Measurements from ENCODE around the gene ZBED1. TPM values are rescaled to one million over a fixed set of nuclear protein-coding genes. Genes with fewer than 3 reads are reported as not detected.

The ZBED1 gene
- total RNA-seq, 2 donors from 2014 or later: 40.7 to 42.0 TPM

DNA sequence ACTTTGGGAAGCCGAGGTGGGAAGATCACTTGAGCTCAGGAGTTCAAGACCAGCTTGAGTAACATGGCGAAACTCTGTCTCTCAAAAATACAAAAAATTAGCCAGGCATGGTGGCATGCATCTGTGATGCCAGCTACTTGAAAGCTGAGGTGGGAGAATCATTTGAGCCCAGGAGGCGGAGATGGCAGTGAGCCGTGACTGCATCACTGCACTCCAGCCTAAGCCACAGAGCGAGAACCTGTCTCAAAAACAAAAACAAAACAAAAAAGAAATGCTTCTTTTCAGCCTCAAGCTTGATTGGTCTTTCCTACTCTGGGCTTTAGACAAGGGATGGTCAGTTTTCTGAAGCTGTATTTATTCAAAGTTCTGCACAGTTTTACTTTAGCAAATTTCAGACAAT, 15.8 kb upstream of the ZBED1 start:
- DNase-seq (ENCODE audit: low spot score): no peak
- Histone ChIP-seq H3K27ac (no peak overlapping the region), H3K4me1 (no peaks in the 10 kb centered on the region), H3K36me3 (no peaks in the 10 kb centered on the region), H3K27me3 (no peaks in the 10 kb centered on the region), H3K4me3 (no peak overlapping the region), H3K9me3 (no peaks in the 10 kb centered on the region)
- TF ChIP-seq, protein P1, sequence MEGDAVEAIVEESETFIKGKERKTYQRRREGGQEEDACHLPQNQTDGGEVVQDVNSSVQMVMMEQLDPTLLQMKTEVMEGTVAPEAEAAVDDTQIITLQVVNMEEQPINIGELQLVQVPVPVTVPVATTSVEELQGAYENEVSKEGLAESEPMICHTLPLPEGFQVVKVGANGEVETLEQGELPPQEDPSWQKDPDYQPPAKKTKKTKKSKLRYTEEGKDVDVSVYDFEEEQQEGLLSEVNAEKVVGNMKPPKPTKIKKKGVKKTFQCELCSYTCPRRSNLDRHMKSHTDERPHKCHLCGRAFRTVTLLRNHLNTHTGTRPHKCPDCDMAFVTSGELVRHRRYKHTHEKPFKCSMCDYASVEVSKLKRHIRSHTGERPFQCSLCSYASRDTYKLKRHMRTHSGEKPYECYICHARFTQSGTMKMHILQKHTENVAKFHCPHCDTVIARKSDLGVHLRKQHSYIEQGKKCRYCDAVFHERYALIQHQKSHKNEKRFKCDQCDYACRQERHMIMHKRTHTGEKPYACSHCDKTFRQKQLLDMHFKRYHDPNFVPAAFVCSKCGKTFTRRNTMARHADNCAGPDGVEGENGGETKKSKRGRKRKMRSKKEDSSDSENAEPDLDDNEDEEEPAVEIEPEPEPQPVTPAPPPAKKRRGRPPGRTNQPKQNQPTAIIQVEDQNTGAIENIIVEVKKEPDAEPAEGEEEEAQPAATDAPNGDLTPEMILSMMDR (IDR thresholded peaks at IDR 0.05): no peak

DNA sequence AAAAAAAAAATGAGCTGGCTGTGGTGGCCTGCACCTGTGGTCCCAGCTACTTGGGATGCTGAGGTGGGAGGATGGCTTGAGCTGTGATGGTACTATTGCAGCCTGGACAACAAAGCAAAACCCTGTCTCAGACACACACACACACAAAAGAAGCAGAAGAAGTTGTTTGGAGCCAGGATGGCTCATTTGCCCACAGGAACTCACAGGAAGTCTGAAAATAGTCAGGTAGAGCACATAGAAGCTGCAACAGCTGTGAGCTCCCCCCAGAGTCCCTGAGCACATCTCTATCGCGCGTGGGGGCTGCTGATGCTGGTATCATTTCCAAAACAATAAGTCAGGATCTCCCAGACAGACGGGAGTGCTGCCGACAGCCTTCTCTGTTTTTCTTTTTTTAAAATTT, 13.4 kb upstream of the ZBED1 start:
- no peaks in the 10 kb centered on the region for H3K27me3 ChIP-seq
- TF ChIP-seq, protein P1 (IDR thresholded peaks at IDR 0.05): no peak
- no peaks in the 10 kb centered on the region for H3K9me3 ChIP-seq
- no peaks in the 10 kb centered on the region for H3K36me3 ChIP-seq
- no peak overlapping the region for H3K27ac ChIP-seq
- H3K4me3 ChIP-seq: no peak overlapping the region
- no peaks in the 10 kb centered on the region for H3K4me1 ChIP-seq
- no peak for DNase-seq (ENCODE audit: low spot score)

DNA sequence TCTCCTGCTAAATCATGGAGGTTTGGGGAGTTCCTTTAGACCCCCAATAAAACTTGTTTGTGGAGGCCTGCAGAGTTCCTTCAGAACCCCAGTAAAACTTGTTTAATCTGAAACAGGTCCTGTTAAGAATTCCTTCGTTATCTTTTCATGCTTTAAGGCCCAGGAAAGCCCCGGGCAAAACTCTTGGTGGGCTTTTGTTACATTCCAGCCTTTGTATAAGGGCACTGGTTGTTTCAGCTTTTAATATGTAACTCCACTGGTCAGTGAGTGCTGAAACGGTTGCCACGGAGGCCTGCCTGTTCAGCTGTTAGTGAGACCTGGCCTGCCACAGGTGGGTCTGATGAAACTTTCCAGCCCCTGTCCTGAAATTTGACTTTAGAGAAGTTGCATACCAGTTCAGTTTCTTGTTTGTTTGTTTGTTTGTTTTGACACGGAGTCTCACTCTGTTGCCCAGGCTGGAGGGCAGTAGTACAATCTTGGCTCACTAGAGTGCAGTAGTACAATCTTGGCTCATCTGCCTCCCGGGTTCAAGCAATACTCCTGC, 12.4 kb upstream of the ZBED1 start:
- H3K27ac ChIP-seq: no peak overlapping the region
- no peak overlapping the region for H3K4me3 ChIP-seq
- H3K9me3 ChIP-seq: no peaks in the 10 kb centered on the region
- no peaks in the 10 kb centered on the region for H3K4me1 ChIP-seq
- no peak for DNase-seq (ENCODE audit: low spot score)
- H3K27me3 ChIP-seq: no peaks in the 10 kb centered on the region
- no peaks in the 10 kb centered on the region for H3K36me3 ChIP-seq
- TF ChIP-seq, protein P1 (IDR thresholded peaks at IDR 0.05): no peak

DNA sequence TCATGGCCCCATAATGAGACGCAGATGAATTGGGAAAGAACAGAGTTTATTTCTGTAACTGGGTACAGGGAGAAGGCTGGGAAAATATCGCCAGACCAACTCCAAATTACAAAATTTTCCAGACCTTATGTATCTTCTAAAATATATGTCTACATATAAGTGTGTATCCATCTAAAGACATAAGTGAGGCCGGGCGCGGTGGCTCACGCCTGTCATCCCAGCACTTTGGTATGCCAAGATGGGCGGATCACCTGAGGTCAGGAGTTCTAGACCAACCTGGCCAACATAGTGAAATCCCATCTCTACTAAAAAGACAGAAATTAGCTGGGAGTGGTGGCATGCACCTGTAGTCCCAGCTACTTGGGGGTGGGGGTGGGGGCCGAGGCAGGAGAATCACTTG, 11.7 kb upstream of the ZBED1 start:
- H3K27me3 ChIP-seq: no peaks in the 10 kb centered on the region
- DNase-seq (ENCODE audit: low spot score): no peak
- H3K4me1 ChIP-seq: no peaks in the 10 kb centered on the region
- TF ChIP-seq, protein P1 (IDR thresholded peaks at IDR 0.05): no peak
- H3K36me3 ChIP-seq: no peaks in the 10 kb centered on the region
- no peak overlapping the region for H3K4me3 ChIP-seq
- no peaks in the 10 kb centered on the region for H3K9me3 ChIP-seq
- H3K27ac ChIP-seq: no peak overlapping the region

DNA sequence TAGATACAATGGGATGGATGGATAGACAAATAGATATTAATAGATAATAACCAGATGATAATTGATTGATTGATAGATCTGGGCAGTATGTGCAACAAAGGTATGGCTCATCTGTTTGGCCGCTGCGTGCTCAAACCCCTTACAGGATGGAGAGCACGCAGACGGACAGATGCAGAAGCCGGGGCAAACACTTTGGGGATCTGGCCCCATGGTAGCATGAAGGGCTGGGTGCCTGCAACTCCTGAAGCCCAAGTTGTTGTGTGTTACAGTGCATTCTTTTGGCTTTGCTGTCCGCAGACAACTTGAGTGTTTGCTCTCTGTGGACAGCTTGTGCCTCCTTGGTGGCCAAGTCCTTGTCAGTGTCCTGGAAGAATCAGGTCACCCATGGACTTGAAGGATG, 10.6 kb upstream of the ZBED1 start:
- TF ChIP-seq, protein P1 (IDR thresholded peaks at IDR 0.05): no peak
- H3K27me3 ChIP-seq: no peaks in the 10 kb centered on the region
- DNase-seq (ENCODE audit: low spot score): no peak
- no peak overlapping the region for H3K27ac ChIP-seq
- no peaks in the 10 kb centered on the region for H3K4me1 ChIP-seq
- H3K9me3 ChIP-seq: no peaks in the 10 kb centered on the region
- no peaks in the 10 kb centered on the region for H3K36me3 ChIP-seq
- no peak overlapping the region for H3K4me3 ChIP-seq

DNA sequence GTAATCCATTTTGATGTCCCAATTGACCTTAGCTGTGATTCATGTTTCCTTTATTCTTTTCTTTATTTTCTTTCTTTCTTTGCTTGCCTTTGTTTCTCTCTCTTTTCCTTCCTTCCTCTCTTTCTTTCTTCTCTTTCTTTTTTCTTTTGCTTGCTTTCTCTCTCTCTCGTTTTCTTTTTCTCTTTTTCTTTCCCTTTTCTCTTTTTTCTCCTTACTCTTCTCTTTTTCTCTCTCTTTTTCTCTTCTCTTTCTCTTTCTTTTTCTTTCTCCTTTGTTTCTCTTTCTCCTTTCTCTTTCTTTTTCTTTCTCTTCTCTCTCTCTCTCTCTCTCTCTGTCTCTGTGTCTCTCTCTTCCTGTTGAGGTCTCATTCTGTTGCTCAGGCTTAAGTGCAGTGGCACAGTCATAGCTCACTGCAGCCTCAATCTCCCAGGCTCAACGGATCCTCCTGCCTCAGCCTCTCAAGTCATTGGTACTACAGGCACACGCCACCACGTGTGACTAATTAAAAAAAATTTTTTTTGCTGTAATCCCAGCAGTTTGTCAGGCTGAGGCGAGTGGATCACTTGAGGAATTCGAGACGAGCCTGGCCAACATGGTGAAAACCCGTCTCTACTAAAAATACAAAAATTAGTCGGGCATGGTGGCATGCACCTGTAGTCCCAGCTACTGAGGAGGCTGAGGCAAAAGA, 8.0 kb upstream of the ZBED1 start:
- TF ChIP-seq, protein P1 (IDR thresholded peaks at IDR 0.05): no peak

More for the DNA sequence above, 8.0 kb upstream of the ZBED1 start:
- Histone ChIP-seq H3K27me3 (no peaks in the 10 kb centered on the region), H3K4me3 (no peak overlapping the region), H3K9me3 (no peaks in the 10 kb centered on the region), H3K4me1 (no peaks in the 10 kb centered on the region), H3K27ac (no peak overlapping the region), H3K36me3 (no peaks in the 10 kb centered on the region)
- no peak for DNase-seq (ENCODE audit: low spot score)
